GM21825 (cell line): ENCODE results near the gene RABEP1.

ENCODE experiments used
- ATAC-seq: cut with Tn5 transposase; IDR thresholded peaks from one replicate; pipeline ENCODE4 v1.9.1; 2021; ENCODE audit warnings: mild to moderate bottlenecking, moderate library complexity; ENCODE audit not compliant: unreplicated experiment

The RABEP1 gene

DNA sequence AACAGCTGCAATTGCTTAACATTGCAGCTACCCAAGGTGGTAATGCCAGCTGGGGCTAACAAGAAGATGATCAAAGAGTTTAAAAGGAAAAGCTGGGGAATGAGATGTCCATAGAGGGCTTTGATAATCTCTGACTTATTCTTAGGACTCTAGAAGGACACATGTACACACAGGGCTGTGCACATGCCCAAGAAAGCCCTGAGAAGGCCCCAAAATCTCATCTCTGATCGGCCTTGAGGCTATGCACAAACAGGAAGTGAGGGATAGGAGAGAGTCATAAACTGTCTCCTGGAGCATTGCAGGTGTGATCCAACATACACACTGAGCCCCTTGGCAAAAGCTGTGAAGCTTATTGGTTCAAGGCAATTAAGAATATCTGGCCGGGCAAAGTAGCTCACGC lies 17.2 kb upstream of the RABEP1 start:
- ATAC-seq: no peak

GRCh38 chr17:5269241-5269960 lies 12.7 kb upstream of the RABEP1 start:
- ATAC-seq: no peak

DNA sequence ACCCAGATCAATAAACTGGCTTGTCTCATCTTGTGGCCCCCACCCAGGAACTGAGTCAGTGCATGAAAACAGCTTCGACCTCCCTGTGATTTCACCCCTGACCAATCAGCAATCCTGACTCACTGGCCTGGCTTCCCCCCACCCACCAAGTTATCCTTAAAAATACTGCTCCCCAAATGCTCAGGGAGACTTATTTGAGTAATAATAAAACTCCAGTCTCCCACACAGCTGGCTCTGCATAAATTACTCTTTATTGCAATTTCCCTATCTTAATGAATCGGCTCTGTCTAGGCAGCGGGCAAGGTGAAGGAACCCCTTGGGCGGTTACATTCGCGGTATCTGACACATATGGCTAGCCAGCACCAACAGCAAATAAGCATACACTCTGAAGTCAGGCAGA lies 9.8 kb upstream of the RABEP1 start:
- no peak for ATAC-seq

GRCh38 chr17:5282642-5283217 lies 646 bp downstream of the RABEP1 start:
- ATAC-seq: no peak

GRCh38 chr17:5283571-5284315 lies 1.7 kb downstream of the RABEP1 start:
- no peak for ATAC-seq

DNA sequence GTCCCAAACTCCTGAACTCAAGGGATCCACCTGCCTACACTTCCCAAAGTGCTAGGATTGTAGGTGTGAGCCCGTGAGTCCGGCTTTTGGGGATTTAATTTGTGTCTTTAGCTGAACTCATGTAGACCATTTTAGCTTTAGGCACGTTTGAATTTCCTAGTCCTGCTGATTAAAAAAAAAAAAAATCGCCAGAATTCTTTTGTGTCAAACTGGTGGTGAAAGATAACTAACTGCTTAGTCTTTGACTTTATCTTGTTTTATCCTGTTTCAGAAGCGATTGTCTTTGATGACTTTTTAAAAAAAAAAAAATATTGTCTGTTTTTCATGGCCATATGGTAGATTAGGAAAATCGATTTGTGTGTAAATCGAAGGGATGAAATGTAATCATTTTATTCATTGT lies 2.6 kb downstream of the RABEP1 start:
- no peak for ATAC-seq

DNA sequence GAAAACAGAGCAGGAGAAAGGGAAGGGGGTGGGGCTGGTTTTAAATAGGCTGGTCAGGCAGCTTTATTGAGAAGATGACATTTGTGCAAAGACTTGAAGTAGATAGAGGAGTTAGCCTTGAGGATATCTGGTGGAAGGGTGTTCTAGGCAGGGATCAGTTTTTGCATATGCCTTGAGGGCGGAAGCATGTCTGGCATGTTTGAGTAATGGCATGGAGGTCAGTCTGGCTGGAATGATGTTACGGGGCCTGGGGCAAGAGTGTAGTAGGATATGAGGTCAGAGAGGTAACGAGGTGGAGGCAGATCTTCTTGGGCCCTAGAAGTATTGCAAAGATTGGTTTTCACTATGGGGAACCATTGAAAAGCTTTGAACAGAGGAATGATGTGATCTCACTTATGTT lies 4.8 kb downstream of the RABEP1 start:
- ATAC-seq: no peak

DNA sequence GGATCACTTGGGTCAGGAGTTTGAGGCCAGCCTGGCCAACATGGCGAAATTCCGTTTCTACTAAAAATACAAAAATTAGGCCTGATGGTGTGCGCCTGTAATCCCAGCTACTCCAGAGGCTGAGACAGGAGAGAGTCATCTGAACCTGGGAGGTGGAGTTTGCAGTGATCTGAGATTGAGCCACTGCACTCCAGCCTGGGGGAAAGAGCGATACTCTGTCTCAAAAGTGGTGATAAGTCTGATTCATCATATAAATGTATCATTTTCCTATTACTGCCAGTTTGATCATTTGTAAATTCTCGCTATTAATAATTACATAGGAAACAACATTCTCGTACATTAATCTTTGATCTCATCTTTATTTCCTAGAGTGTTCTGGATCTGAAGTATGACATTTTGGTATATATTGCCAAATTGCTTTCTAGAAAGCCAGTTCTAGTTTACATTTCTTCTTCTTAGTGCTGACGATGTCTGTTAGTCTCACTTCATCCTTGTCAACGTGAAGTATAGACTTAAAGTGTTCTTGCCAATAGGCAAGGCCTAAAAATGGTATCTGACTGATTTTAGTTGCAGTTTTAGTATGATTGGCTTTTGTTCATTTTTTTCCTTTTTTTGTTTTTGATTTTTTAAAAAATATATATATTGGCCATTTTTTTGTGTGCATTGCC lies 9.7 kb downstream of the RABEP1 start:
- ATAC-seq: no peak

- ATAC-seq: no peak
Observed at GRCh38 chr17:5297245-5297644, 15.2 kb downstream of the RABEP1 start.

DNA sequence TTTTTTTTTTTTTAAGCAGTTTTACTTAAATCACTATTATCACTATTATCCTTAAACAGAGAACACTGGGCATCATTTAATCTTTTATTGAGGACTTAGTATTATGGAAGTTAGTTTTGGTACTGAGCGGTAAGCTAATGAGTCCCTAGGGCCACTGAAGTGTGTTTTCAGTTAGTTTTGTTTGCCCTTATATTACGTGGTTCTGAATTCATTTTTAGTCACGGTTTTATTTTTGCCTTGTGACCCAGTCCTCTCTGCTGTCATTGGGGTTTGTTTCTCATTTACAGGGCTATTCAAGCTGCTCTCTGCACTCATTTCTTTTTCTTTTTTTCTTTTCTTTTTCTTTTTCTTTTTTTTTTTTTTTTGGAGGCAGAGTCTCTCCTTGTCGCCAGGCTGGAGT lies 17.3 kb downstream of the RABEP1 start:
- ATAC-seq: no peak

DNA sequence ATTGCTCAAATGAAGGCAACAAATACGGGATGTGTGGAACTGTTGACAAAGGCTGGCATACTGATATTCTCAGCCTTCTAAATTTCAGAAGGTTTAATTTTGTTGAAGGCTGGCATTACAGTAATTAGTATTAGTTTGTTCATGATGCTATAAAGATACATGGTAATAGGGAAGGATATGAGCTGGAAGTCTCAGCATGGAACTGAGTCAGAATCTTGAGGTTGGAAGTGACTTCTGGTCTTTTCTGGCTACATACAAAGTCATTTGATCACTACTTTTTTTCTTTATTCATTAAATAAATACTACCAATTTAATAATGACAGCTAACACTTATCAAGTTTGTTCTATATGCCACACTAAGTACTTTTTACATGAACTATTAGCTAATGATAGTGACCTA lies 22.6 kb downstream of the RABEP1 start:
- no peak for ATAC-seq

GRCh38 chr17:5309851-5310250 lies 27.8 kb downstream of the RABEP1 start:
- ATAC-seq: no peak

DNA sequence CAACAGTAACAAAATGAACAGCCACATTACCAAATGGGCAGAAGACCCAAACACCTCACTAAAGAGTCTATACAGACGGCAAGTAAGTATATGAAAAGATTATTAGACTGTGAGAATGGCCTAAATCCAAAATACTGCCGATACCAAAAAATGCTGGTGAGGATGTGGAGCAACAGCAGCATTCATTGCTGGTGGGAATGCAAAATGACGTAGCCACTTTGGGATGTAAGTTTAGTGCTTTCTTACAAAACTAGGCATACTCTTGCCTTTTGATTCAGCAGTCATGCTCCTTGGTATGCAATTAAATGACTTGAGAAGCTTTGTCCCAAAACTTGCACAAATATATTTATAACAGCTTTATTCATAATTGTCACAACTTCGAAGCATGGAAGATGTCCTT lies 43.8 kb downstream of the RABEP1 start:
- no peak for ATAC-seq

- ATAC-seq: no peak
Observed at GRCh38 chr17:5329784-5330557, 47.9 kb downstream of the RABEP1 start.

DNA sequence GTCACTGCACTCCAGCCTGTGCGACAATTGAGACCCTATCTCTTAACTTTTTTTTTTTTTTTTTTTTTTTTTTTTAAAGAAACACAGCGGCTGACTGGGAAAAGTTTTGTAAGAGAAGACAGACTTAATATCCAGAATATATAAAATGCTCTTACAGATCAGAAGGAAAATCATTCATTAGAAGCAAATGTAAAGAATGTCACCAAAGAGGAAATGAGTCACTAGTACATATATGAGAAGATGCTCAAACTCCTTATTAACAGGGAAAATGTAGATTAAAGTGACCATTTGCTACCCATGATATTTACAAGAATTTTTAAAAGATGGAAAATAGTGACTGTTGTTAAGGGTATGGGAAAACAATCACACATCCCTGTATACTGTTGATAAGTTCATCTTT lies 48.9 kb downstream of the RABEP1 start:
- ATAC-seq: no peak

DNA sequence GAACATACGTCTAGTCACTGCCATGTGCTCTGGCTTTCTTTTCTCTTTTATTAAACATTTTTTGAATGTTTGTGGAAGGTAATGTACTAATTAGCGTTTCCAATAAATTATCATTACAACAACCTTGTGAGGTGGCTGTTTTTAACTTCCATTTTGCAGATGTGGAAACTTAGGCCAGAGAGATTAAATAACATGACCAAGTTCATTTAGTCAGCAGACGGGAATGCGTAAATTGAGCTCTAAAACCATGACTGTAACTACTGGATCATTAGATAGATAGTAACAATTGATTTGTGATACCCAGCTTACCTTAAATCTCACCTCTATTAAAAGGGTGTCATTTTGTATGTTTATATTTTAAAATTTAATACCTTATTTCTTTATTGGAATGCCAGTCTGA lies 49.4 kb downstream of the RABEP1 start:
- ATAC-seq: no peak

DNA sequence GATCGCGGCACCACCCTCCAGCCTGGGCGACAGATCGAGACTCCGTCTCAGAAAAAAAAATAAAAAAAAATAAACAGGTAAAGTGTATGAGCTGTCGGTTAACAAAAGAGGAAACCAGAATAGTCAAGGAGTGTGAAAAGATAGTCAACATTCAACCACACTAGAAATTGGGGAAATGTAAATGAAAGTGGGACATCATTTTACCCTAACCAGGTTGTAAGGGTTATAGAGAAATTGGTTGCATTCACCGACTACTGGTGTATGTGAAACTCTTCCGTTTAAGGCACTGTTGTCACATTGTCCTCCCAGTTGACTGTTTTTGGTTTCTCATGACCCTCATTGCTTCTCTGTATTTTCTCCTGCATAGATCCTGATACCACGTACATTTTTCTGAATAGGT lies 62.8 kb downstream of the RABEP1 start:
- no peak for ATAC-seq

- ATAC-seq: no peak
Observed at GRCh38 chr17:5352681-5353289, 70.7 kb downstream of the RABEP1 start.

- ATAC-seq: no peak
Observed at GRCh38 chr17:5354310-5354709, 72.2 kb downstream of the RABEP1 start.

- ATAC-seq: no peak
Observed at GRCh38 chr17:5354886-5355415, 72.9 kb downstream of the RABEP1 start.
